IPS-15b (cell line): ENCODE measurements around the gene LRRC4C.

ENCODE experiments used
- H3K27me3 ChIP-seq: one replicate; pipeline ENCODE4 v1.6.1; 2013; ENCODE audit warnings: low read length; ENCODE audit not compliant: control insufficient read depth, insufficient read depth
- H3K36me3 ChIP-seq: one replicate; pipeline ENCODE4 v1.6.1; 2013; ENCODE audit warnings: low read length; ENCODE audit not compliant: control insufficient read depth, insufficient read depth
- H3K4me1 ChIP-seq: one replicate; pipeline ENCODE4 v1.6.1; 2013; ENCODE audit warnings: mild to moderate bottlenecking, low read length; ENCODE audit not compliant: control insufficient read depth, insufficient read depth
- H3K4me3 ChIP-seq: one replicate; pipeline ENCODE4 v1.5.1; 2013; ENCODE audit warnings: low read depth, low read length
- H3K9ac ChIP-seq: one replicate; pipeline ENCODE4 v1.6.1; 2013; ENCODE audit warnings: low read depth, mild to moderate bottlenecking, low read length
- H3K9me3 ChIP-seq: one replicate; pipeline ENCODE4 v1.6.1; 2013; ENCODE audit warnings: mild to moderate bottlenecking, low read length; ENCODE audit not compliant: control insufficient read depth, insufficient read depth

The LRRC4C gene

DNA sequence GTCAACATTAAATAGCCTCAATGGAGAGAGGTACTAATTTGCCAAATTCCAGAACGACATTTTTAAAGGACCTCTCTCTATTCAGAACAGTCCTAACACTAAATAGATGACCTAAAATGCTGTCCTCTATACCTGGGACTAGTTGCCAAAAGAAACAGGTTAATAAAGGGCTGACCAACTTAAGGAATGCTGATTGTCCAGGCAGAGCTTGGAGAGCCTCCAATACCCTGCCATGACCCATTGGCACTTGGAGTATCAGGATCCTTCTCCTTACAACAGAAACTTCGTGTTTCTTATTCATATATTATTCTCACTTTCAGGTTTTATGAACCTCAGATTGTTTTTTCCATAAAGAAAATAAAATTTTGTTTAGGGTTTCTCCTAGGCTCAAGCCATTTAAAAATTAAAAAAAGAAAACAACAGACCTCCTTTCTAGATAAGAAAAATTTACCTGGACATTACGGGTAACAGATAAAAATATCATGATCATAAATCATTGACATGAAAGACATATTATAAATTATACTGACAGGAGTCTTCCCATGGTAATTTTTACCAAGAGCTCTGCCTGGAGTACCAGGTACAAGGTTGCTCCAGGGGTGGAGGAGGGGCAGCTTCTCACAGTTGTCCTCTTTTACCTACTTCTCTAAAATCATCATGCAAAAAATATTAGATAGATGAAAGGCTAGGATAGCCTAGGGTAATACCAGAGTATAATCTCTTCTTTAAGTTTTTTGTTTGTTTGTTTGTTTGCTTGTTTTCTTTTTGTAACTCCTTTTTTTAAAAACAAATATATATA, 2.0 kb downstream of the LRRC4C start:
- Histone ChIP-seq H3K36me3 (no peaks in the 10 kb centered on the region), H3K4me3 (no peak overlapping the region), H3K9ac (no peak overlapping the region), H3K9me3 (no peaks in the 10 kb centered on the region), H3K4me1 (peaks cover 33% of the 10 kb centered on the region), H3K27me3 (no peaks in the 10 kb centered on the region)

DNA sequence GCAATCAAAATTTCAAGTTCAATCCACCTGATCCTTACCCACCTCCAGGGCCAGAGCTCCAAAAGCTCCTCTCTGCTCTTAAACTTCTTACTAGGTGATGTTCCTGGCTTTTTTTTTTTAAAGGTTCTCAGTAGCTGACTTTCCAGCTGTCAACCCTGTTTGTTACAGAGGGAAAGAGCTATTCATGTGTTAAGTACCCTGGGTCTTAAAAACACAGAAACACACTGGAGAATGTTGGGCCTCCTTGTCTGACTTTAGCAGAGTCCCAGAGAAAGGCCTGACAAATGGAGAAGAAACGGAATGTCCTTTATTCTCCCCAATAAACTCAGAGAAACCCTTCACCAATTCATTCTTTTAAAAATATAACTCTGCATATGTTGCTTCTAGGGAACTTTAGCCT, 3.2 kb downstream of the LRRC4C start:
- Histone ChIP-seq H3K9me3 (no peaks in the 10 kb centered on the region), H3K9ac (no peak overlapping the region), H3K27me3 (no peaks in the 10 kb centered on the region), H3K36me3 (no peaks in the 10 kb centered on the region), H3K4me1 (peaks cover 33% of the 10 kb centered on the region), H3K4me3 (no peak overlapping the region)

DNA sequence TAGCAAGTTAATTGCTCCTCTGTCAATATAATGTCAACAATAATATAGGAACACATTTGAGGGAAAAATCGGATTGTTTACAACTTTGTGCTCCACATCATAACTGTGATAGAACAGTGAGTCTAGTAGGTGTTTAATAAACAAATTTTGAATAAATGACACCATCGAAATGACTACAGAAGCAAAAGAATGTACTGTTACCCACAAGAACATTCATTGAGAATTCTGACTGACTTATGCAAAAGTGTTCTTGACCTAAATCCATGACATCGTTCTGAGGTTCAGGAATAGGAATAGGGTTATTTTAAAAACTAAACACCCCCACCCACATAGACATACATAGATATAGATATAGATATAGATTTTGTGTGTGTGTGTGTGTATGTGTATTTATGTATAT, 8.4 kb downstream of the LRRC4C start:
- H3K36me3 ChIP-seq = no peaks in the 10 kb centered on the region
- H3K4me1 ChIP-seq = peaks cover 7% of the 10 kb centered on the region
- H3K9ac ChIP-seq = no peak overlapping the region
- H3K4me3 ChIP-seq = no peak overlapping the region
- no peaks in the 10 kb centered on the region for H3K9me3 ChIP-seq
- H3K27me3 ChIP-seq = no peaks in the 10 kb centered on the region

DNA sequence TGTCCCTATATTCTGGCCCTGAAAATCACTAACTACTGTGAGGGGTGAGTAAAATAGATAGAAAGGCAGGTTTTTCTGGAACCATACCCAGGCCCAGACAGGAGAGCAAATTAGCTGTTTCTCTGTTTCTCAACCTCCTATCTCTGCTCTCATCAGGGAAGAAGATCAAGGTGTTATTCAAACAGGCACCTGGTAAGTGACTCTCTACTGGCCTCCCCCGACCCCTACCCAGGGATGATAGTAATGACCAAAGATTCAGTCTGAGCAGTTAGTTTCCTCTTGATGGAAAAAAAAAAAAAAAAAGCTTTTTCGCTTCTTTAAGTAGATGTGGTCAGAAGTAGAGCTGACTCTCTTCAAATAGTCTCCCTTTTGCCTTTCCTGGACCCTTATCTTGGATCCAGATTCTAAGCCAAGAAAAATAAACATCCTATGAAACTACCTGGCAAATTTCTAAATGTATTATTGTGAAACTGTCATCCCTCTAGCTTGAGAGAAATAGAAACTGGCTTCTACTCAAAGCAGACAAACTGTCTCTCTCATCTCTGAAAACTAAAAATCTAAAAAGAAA, 9.9 kb downstream of the LRRC4C start:
- Histone ChIP-seq H3K4me3 (no peak overlapping the region), H3K4me1 (no peaks in the 10 kb centered on the region), H3K9ac (no peak overlapping the region), H3K36me3 (no peaks in the 10 kb centered on the region), H3K27me3 (no peaks in the 10 kb centered on the region), H3K9me3 (no peaks in the 10 kb centered on the region)

DNA sequence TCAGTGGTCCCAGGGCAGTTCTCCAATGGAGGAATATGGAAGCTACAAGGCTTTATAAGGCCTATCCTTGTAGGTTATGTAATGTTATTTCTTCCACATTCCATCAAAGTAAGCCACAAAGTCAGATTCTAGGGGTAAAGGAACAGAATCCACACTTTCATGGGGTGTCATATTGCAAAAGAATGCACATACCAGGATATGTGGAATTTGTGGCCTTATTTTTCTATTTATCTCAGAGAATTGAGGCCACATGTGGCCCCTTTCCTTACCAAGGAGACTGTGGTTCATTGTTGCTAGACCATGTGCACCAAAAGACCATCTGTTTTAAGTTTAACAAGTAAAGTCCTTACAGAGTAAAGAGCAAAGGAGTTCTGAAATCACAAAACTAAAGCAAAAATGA, 12.9 kb downstream of the LRRC4C start:
- Histone ChIP-seq H3K27me3 (no peaks in the 10 kb centered on the region), H3K9me3 (no peaks in the 10 kb centered on the region), H3K9ac (no peak overlapping the region), H3K4me3 (no peak overlapping the region), H3K36me3 (no peaks in the 10 kb centered on the region), H3K4me1 (no peaks in the 10 kb centered on the region)

DNA sequence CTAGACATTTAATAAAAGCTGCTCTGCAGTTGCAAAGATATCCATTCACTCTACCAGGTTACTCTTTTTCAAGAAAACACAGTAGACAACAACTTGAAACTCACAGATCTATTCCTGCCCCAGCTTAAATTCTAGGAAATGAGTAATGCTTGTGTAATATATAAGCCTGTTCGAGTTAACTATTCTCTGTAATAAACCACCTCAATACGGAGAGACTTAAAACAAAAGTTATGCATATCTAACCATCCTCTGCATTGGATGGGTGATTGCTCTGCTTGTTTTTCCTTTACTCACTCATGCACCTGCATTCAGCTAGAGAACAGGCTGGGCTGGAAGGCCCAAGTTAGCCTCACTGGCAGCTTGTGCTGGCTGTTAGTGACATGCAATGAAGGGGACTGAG, 13.3 kb downstream of the LRRC4C start:
- H3K36me3 ChIP-seq = no peaks in the 10 kb centered on the region
- H3K9me3 ChIP-seq = no peaks in the 10 kb centered on the region
- no peak overlapping the region for H3K9ac ChIP-seq
- H3K4me3 ChIP-seq = no peak overlapping the region
- no peaks in the 10 kb centered on the region for H3K27me3 ChIP-seq
- H3K4me1 ChIP-seq = no peaks in the 10 kb centered on the region

DNA sequence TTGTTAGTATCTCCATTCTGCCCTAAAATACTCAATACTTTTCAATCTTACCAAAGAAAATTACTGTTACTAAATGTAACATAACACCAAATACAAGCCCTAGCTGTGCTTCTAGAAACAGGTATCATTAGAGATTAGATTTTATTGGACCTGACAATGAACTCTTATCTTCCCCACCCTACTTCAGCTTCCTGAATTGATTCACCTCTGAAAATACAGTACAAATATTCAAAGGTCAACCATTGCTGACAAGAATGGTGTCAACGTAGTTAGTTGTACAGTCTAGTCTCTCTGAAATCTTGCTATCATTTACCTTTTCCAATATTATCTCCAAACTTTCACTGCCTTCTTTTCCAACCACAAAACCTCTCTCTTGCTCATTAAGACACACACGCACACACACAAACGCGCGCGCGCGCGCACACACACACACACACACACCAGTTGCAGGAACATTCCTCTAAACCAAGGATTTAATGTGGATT, 22.4 kb downstream of the LRRC4C start:
- Histone ChIP-seq H3K36me3 (no peaks in the 10 kb centered on the region), H3K27me3 (no peaks in the 10 kb centered on the region), H3K9ac (no peak overlapping the region), H3K4me1 (no peaks in the 10 kb centered on the region), H3K9me3 (no peaks in the 10 kb centered on the region), H3K4me3 (no peak overlapping the region)

DNA sequence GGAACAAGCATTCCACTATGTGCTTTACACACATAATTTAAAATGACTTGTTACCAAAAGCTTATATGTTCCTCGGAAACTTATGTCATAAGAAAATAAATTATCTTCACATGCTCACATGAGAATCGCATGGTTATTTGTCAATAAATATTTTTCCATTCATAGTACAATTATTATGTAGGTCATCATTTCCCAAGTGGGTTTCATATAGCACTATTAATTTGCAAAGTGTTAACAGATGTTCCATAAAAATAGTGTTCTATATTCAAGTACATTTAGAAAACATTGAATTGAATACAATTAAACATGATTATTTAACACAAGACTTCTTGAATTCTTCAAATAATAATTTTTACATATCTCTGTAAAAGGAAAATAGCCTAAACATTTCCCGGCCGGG, 23.9 kb downstream of the LRRC4C start:
- no peaks in the 10 kb centered on the region for H3K36me3 ChIP-seq
- no peaks in the 10 kb centered on the region for H3K4me1 ChIP-seq
- H3K4me3 ChIP-seq = no peak overlapping the region
- no peak overlapping the region for H3K9ac ChIP-seq
- H3K9me3 ChIP-seq = no peaks in the 10 kb centered on the region
- H3K27me3 ChIP-seq = no peaks in the 10 kb centered on the region

DNA sequence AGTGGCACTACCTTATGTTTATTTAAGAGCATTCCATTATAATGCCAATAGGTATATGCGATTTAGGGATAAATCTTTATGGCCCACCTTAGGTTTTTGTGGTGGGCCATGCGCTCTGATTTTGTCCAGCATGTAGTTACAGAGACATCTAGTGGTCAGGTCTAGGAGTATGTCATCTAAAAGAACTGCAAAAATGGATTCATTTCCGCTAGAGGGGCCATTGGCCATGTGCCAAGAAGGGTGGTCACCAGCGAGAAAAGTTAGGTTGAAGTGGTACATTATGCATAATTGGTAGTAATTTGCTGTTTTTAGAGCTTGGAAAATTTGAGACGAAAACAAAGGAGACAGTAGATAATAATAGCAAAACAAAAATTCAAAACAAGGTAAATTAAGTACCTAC, 27.7 kb downstream of the LRRC4C start:
- no peak overlapping the region for H3K4me3 ChIP-seq
- no peak overlapping the region for H3K9ac ChIP-seq

DNA sequence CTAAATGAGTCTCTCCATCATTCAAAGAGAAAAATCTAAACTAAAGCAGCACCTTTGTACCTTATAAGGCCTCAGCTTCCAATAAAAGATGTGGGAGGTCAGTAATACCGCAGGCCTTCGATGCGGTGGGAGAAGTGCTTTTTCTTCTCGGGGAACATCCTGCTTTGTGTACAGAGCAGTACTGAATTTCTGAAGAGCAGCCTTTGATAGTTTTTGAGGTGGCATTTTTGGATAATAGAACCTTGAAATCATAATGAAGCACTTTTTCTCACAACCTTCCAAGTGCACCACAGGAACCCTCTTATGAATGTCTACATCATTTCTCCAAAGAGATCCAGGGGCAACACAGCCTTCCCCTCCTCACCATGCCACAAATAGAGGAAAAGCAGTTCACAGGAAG, 39.6 kb downstream of the LRRC4C start:
- Histone ChIP-seq H3K4me1 (no peaks in the 10 kb centered on the region), H3K9ac (no peak overlapping the region), H3K27me3 (no peaks in the 10 kb centered on the region)

More for the DNA sequence above, 27.7 kb downstream of the LRRC4C start:
- H3K27me3 ChIP-seq = no peaks in the 10 kb centered on the region
- H3K4me1 ChIP-seq = no peaks in the 10 kb centered on the region
- H3K9me3 ChIP-seq = no peaks in the 10 kb centered on the region
- H3K36me3 ChIP-seq = no peaks in the 10 kb centered on the region

DNA sequence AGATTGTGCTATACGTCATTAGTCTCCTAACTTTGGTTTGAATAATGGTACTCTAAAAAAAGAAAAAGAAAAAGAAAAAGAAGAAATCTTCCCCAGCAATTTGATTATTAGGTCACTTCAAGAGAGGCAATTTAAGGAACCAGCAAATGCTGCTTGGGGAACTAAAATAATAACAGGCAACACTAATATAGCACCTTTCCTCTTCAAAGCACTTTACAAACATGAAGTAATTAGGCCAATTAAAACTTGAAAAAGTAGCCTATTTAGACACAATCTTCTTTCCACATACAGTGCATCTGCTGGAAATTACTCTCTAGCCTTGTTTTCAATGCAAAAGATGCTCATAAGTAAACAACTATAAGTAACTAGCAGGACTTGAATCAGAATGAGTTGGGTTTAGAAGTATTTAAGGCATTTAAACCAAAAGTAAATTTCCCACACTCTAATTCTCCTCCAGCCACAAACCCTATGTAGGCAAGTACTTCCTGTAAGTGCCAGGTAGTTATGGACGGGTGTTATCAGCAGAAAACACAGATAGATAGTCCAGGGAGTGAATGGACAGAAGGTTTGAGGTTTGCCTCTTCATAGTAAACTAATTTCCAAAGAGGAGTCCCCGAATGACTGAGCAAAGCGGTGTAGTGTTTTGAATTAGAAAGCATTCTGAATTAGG, 44.5 kb downstream of the LRRC4C start:
- no peak overlapping the region for H3K4me3 ChIP-seq
- no peaks in the 10 kb centered on the region for H3K4me1 ChIP-seq
- no peaks in the 10 kb centered on the region for H3K36me3 ChIP-seq
- H3K27me3 ChIP-seq = no peaks in the 10 kb centered on the region
- no peak overlapping the region for H3K9ac ChIP-seq
- no peaks in the 10 kb centered on the region for H3K9me3 ChIP-seq

More for the DNA sequence above, 39.6 kb downstream of the LRRC4C start:
- H3K36me3 ChIP-seq = no peaks in the 10 kb centered on the region
- H3K4me3 ChIP-seq = no peak overlapping the region
- no peaks in the 10 kb centered on the region for H3K9me3 ChIP-seq

DNA sequence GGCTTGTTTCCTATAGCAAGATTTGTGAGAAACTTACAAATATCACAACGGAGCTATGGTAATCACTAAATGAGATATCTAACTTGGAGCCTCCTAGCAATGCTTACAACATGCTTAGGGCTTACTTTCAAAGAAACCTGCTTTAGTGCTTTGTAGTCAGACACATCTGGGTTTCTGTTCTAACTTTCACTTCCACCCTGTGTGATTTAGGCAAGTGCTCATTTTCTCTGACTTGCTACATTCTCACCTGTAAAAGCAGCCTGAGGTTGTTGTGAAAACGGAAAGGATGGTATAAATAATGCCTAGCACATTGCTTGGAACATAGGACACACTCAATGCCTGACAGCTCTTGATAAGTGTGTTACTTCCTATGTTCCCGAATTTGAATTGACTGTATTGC, 45.6 kb downstream of the LRRC4C start:
- Histone ChIP-seq H3K4me3 (no peak overlapping the region), H3K27me3 (no peaks in the 10 kb centered on the region), H3K9me3 (no peaks in the 10 kb centered on the region), H3K36me3 (no peaks in the 10 kb centered on the region), H3K9ac (no peak overlapping the region), H3K4me1 (no peaks in the 10 kb centered on the region)
